HG02840 (cell line): ENCODE data around the gene DDO.
"Not testable (repeated sequence)": the region's sequence is repeated elsewhere in the genome, so short reads cannot be mapped to it uniquely, and the experiment has no call there.

Source experiments
- ATAC-seq: cut with Tn5 transposase; IDR thresholded peaks from one replicate; pipeline ENCODE4 v1.9.1; 2021; ENCODE audit warnings: mild to moderate bottlenecking, moderate library complexity, moderate number of reproducible peaks; ENCODE audit not compliant: unreplicated experiment, low FRiP score

Gene DDO, protein sequence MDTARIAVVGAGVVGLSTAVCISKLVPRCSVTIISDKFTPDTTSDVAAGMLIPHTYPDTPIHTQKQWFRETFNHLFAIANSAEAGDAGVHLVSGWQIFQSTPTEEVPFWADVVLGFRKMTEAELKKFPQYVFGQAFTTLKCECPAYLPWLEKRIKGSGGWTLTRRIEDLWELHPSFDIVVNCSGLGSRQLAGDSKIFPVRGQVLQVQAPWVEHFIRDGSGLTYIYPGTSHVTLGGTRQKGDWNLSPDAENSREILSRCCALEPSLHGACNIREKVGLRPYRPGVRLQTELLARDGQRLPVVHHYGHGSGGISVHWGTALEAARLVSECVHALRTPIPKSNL

GRCh38 chr6:110415086-110415916 is at the start of gene DDO:
DDO (minus strand) TSS chr6:110415575; CDS start chr6:110413462, 2,113 bp downstream.
- ATAC-seq, result no peak

DNA sequence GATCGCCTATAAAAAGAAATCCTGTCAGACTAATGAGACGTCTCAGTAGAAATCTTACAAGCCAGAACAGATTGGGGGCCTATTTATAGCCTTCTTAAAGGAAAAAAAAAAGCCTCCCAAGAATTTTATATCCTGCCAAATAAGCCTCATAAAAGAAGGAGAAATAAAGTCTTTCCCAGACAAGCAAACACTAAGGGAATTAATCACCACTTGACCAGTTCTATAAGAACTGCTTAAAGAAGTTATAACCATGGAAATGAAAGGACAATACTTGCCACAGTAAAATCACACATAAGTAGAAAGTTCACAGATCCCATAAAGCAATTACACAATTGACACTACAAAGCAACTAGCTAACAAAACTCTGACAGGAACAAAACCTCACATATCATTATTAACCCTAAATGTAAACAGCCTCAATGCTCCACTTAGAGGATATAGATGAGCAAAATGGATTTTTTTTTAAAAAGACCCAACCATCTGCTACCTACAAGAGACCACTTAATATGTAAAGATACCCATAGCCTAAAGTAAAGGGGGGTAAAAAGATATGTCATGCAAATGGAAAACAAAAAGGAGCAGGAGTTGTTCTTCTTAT is 47.6 kb upstream of the DDO start:
- no peak for ATAC-seq

DNA sequence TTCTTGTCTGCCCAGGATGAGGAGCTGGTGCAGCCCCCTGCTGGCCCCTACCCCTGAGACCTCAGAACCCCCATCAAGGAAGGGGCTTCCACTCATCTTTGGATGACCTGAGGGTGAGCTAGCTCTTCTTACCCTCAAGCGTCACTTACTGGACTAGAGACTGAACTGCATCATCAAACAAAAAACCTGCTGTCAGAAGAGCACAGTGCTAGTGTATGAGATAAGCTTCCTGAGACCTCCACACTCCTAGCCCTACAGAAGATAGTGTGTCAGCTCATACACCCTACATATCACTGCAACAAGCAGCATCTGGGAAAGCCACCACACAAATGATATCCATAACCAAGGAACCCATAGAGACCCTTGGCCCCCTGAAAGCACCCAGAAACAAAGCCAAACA is 46.0 kb upstream of the DDO start:
- no peak for ATAC-seq

DNA sequence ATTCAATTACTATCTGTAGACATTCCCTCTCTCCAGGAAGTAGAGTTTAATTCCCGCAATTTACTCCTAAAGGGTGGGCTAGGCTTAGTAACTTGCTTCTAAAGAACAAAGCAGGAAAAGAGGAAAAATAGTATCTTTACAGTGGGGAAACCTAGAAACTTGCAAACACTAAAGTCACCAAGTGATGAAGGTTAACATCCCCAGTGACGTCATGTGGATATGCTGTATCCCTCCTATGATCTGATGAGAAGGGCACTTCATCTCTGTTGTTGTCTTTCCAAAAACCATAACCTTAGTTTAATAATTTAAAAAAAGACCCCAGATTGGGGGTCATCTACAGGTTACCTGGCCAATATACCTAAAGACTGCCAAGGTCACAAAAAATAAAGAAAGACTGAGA is 43.8 kb upstream of the DDO start:
- ATAC-seq, result no peak

GRCh38 chr6:110458476-110458875 is 43.1 kb upstream of the DDO start:
- ATAC-seq, result no peak

GRCh38 chr6:110457567-110458175 is 42.3 kb upstream of the DDO start:
- ATAC-seq, result not testable (repeated sequence)

- no peak for ATAC-seq
Observed at GRCh38 chr6:110456694-110457093, 41.3 kb upstream of the DDO start.

- ATAC-seq, result no peak
Observed at GRCh38 chr6:110449541-110449895, 34.1 kb upstream of the DDO start.

DNA sequence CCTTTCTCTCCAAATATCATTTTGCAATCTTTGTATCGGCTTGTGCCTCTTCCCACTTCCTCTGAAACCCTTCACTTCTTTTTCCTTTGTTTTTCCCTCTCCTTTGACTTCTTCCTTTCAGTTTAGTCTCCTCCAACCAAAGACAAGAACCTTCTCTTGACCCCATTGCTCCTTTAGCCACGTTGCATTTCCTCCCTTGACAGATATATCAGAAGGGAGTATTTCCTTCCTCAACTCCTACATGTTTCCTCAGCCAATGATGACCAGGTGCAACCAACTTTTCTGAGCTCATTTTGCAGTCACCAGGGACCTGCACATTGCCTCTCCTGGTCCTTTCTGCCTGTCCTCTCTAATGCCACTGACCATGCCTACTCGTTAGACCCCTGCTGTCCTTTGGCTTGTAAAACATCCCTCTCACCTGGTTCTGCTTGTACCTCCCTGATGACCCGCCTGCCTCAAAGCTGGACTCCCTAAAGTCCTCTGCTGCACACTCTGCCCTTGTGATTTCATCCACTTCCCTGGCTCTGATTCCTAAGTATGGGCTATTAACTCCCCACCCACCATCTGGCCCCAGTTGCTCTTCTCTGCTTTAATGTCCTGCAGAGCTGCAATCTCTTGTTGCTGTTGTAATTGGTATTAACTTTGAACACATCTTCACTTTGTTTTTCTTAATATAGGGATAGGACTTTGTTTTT is 33.6 kb upstream of the DDO start:
- no peak for ATAC-seq

DNA sequence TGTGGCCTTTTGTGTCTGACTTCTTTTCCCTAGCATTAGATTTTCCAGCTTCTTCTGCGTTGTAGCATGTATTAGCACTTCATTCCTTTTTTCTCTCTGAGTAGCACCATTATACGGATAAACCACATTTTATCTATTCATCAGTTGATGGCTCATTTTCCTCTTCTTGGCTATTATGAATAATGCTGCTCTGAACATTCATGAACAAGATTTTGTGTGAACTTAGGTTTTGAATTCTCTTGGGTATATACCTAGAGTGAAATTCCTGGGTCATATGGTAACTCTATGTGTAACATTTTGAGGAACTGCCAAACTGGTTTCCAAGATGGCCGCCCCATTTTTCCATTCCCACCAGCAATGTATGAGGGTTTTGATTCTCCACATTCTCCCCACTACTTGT is 32.4 kb upstream of the DDO start:
- no peak for ATAC-seq

- no peak for ATAC-seq
Observed at GRCh38 chr6:110446405-110446804, 31.0 kb upstream of the DDO start.

- ATAC-seq, result no peak
Observed at GRCh38 chr6:110440026-110440425, 24.7 kb upstream of the DDO start.

DNA sequence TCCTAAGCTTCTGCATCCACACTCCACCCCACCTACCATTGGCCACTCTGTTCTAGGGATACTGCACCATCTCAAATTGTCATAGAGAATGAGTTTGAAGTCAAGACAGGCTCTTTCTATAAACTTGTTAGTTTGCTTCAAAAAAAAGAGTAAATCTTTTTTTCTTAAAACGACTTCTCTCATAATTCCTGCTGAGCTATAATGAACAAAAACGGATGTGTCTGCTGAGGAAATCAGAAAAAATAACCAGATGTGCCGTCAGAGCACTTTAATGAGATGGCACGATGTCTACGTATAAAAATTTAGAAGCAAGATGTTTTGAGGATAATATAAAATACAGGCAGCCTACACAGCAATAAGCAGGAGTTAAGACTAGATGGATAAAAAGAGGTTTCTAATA is 24.0 kb upstream of the DDO start:
- no peak for ATAC-seq

- ATAC-seq, result no peak
Observed at GRCh38 chr6:110434961-110435602, 19.7 kb upstream of the DDO start.

GRCh38 chr6:110432285-110432900 is 17.0 kb upstream of the DDO start:
- no peak for ATAC-seq

DNA sequence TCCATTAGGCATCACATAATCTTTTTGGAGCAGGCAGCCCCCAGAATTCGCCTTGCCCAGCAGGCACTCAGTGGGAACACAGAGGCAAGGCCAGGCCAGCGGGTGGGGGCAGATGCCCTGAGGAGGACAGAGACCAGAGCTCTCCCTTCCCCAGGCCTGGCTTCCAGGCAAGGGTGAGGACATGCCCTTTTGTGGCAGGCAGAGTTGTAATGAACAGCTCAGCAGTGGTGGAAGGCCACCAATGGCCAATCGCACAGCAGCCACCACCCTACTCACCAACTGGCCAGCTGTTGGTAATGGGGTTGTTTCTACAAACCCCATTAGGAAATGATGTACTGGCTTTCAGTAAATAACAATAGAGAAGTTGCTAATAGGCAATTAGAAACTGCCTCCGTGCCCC is 15.4 kb upstream of the DDO start:
- no peak for ATAC-seq

- ATAC-seq, result no peak
Observed at GRCh38 chr6:110430236-110430635, 14.9 kb upstream of the DDO start.

DNA sequence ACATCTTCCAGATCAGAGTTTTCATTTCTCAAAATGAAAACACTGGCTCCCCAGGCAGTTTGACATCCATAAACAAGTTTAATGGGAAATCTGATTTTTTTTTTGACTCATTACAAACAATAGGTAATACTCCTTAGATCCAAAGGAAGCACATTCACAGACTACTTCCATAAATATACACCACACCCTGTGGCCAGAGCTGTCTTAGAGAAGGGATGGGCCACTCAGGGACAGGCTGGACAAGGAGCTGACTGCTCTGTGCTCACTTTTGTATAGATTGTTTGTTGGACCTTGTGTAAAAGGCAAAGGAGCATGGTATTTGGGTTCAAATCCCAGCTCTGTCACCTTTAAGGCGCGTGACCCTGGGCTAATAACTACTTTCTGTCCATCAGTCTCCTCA is 12.8 kb upstream of the DDO start:
- ATAC-seq, result no peak

GRCh38 chr6:110425816-110426215 is 10.4 kb upstream of the DDO start:
- ATAC-seq, result no peak

- ATAC-seq, result no peak
Observed at GRCh38 chr6:110422444-110422822, 7.1 kb upstream of the DDO start.
